Activated CD4-positive, alpha-beta T cell treated with anti-CD3 and anti-CD28 coated beads for 48 hours (primary cell): ENCODE measurements around the gene TTC27.
"Not testable (repeated sequence)": the region's sequence is repeated elsewhere in the genome, so short reads cannot be mapped to it uniquely, and the experiment has no call there.

Source experiments
- DNase-seq: peaks from one replicate; pipeline ENCODE4 v3.0.0-alpha.2; 2020

Gene TTC27

GRCh38 chr2:32721376-32721775 lies 93.5 kb downstream of the TTC27 start:
- DNase-seq = no peak

- DNase-seq = no peak
These were observed 95.7 kb downstream of the TTC27 start for GRCh38 chr2:32723467-32724079.

- DNase-seq = not testable (repeated sequence)
These were observed 98.8 kb downstream of the TTC27 start for GRCh38 chr2:32726678-32727077.

GRCh38 chr2:32727157-32727556 lies 99.3 kb downstream of the TTC27 start:
- DNase-seq = no peak

- not testable (repeated sequence) for DNase-seq
These were observed 103.1 kb downstream of the TTC27 start for GRCh38 chr2:32730958-32731357.

GRCh38 chr2:32732120-32732519 lies 104.3 kb downstream of the TTC27 start:
- DNase-seq = no peak

- DNase-seq = no peak
These were observed 105.1 kb downstream of the TTC27 start for GRCh38 chr2:32732912-32733472.

- no peak for DNase-seq
These were observed 107.5 kb downstream of the TTC27 start for GRCh38 chr2:32735348-32735747.

- DNase-seq = no peak
These were observed 111.1 kb downstream of the TTC27 start for GRCh38 chr2:32738939-32739338.

- no peak for DNase-seq
These were observed 111.8 kb downstream of the TTC27 start for GRCh38 chr2:32739664-32740063.

GRCh38 chr2:32741575-32741974 lies 113.7 kb downstream of the TTC27 start:
- DNase-seq = no peak

GRCh38 chr2:32742376-32742775 lies 114.5 kb downstream of the TTC27 start:
- DNase-seq = no peak

- DNase-seq = no peak
These were observed 115.8 kb downstream of the TTC27 start for GRCh38 chr2:32743480-32744236.

- no peak for DNase-seq
These were observed 117.3 kb downstream of the TTC27 start for GRCh38 chr2:32745191-32745590.

GRCh38 chr2:32745675-32746074 lies 117.8 kb downstream of the TTC27 start:
- DNase-seq = no peak

GRCh38 chr2:32746669-32747068 lies 118.8 kb downstream of the TTC27 start:
- no peak for DNase-seq

GRCh38 chr2:32748158-32748557 lies 120.3 kb downstream of the TTC27 start:
- DNase-seq = no peak

- DNase-seq = no peak
These were observed 123.0 kb downstream of the TTC27 start for GRCh38 chr2:32750880-32751279.

GRCh38 chr2:32752205-32752604 lies 124.4 kb downstream of the TTC27 start:
- no peak for DNase-seq

- DNase-seq = no peak
These were observed 125.1 kb downstream of the TTC27 start for GRCh38 chr2:32752952-32753351.

GRCh38 chr2:32754676-32755075 lies 126.8 kb downstream of the TTC27 start:
- DNase-seq = not testable (repeated sequence)

- DNase-seq = no peak
These were observed 127.8 kb downstream of the TTC27 start for GRCh38 chr2:32755666-32756065.

- no peak for DNase-seq
These were observed 128.4 kb downstream of the TTC27 start for GRCh38 chr2:32756074-32756727.

- DNase-seq = no peak
These were observed 130.4 kb downstream of the TTC27 start for GRCh38 chr2:32758232-32758631.
